ENCODE data around the gene ZNF324. TPM values are rescaled to one million over a fixed set of nuclear protein-coding genes. Genes with fewer than 3 reads are reported as not detected.

The ZNF324 gene
- total and polyA plus RNA-seq, 9 of the 15 experiments (the other 6 are each of a cell fraction or from before 2014, with no cell fraction given), result 0.92 to 16.4 (median 5.3) TPM

GRCh38 chr19:58466760-58467589 lies at the start of gene ZNF324 (continued):
- TF ChIP-seq, protein P1, sequence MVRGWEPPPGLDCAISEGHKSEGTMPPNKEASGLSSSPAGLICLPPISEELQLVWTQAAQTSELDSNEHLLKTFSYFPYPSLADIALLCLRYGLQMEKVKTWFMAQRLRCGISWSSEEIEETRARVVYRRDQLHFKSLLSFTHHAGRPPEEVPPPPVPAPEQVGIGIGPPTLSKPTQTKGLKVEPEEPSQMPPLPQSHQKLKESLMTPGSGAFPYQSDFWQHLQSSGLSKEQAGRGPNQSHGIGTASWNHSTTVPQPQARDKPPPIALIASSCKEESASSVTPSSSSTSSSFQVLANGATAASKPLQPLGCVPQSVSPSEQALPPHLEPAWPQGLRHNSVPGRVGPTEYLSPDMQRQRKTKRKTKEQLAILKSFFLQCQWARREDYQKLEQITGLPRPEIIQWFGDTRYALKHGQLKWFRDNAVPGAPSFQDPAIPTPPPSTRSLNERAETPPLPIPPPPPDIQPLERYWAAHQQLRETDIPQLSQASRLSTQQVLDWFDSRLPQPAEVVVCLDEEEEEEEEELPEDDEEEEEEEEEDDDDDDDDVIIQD (CRISPR knock-in tag; IDR thresholded peaks at IDR 0.05), result no peak
- TF ChIP-seq ZNF175 (CRISPR knock-in tag; IDR thresholded peaks at IDR 0.05; ENCODE audit: low read depth) (no peak), E2F6 (IDR thresholded peaks at IDR 0.05; ENCODE audit: borderline replicate concordance in 1 of 2, extremely low read depth in 1 of 2, insufficient read depth in 1 of 2, insufficient read length in 1 of 2, low read depth in 1 of 2, low read length in 1 of 2, poor library complexity in 1 of 2, severe bottlenecking in 1 of 2) (peak; percentile 50 to 64), AFF1 (IDR thresholded peaks at IDR 0.05; ENCODE audit: low read depth in 1 of 2, partially characterized antibody in 2 of 2) (peak in 1 of 2 experiments; percentile 70), NEUROD1 (IDR thresholded peaks at IDR 0.05; ENCODE audit: borderline replicate concordance, low read depth, low read length, partially characterized antibody) (no peak), NRF1 (conservative IDR thresholded peaks at IDR 0.05 in 1 of 2, IDR thresholded peaks at IDR 0.05 in 1 of 2) (peak; percentile 91 to 92), CXXC5 (CRISPR knock-in tag; IDR thresholded peaks at IDR 0.05) (peak; percentile 97), MEF2A (IDR thresholded peaks at IDR 0.05; ENCODE audit: control insufficient read depth, low read depth, low read length) (no peak), BDP1 (IDR thresholded peaks at IDR 0.05; ENCODE audit: insufficient read depth, insufficient read length) (no peak), BRF2 (IDR thresholded peaks at IDR 0.05; ENCODE audit: borderline replicate concordance, insufficient read depth, insufficient read length) (no peak)

Data from K562 (cell line).